ENCODE data around the gene TMEFF2.

DNA sequence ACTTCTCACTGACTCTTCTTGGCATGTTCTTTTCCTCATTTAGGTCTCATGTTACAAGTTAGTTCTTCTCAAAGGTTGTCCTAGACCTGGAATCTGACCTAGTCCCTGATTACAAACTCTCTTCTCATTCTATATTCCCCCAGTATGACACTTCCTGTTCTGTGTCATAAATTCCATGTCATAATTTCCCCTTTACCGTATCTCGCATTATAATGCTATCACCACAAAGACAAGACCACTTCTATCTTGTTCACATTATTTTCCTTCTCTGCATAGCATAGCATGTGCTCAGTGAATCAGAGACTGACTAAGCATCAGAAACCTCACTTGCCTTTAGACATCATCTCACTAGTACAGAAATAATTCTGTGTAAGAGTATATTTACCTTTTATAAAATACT, 284.2 kb downstream of the TMEFF2 start:
- TF ChIP-seq, protein P1, sequence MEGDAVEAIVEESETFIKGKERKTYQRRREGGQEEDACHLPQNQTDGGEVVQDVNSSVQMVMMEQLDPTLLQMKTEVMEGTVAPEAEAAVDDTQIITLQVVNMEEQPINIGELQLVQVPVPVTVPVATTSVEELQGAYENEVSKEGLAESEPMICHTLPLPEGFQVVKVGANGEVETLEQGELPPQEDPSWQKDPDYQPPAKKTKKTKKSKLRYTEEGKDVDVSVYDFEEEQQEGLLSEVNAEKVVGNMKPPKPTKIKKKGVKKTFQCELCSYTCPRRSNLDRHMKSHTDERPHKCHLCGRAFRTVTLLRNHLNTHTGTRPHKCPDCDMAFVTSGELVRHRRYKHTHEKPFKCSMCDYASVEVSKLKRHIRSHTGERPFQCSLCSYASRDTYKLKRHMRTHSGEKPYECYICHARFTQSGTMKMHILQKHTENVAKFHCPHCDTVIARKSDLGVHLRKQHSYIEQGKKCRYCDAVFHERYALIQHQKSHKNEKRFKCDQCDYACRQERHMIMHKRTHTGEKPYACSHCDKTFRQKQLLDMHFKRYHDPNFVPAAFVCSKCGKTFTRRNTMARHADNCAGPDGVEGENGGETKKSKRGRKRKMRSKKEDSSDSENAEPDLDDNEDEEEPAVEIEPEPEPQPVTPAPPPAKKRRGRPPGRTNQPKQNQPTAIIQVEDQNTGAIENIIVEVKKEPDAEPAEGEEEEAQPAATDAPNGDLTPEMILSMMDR (IDR thresholded peaks at IDR 0.05; ENCODE audit: insufficient read depth, low read depth, low read length), result no peak
- TF ChIP-seq EZH2 (IDR thresholded peaks at IDR 0.05; ENCODE audit: insufficient read depth, low read length), result no peak
